ENCODE measurements around the gene SEZ6L2.

GRCh38 chr16:29905668-29906067 is 6.3 kb upstream of the SEZ6L2 start:
- TF ChIP-seq CTCF (IDR thresholded peaks at IDR 0.05; ENCODE audit: low read depth, low read length) (no peak), EZH2phosphoT487 (IDR thresholded peaks at IDR 0.05; ENCODE audit: low read depth) (no peak)
